Measurements from ENCODE around the gene COL18A1. TPM values are rescaled to one million over a fixed set of nuclear protein-coding genes. Genes with fewer than 3 reads are reported as not detected.
A peak's percentile ranks its signal among the peaks of the same experiment; 100 is the strongest.

COL18A1 gene
- polyA plus RNA-seq, 3 donors, result 0.80 to 4.1 (median 1.1) TPM

- Histone ChIP-seq H3K27me3 (ENCODE audit: control insufficient read depth in 2 of 2, insufficient read depth in 2 of 2, low read length in 2 of 2) (no peaks in the 10 kb centered on the region), H2AFZ (ENCODE audit: insufficient read depth, low read depth, low read length, poor library complexity, severe bottlenecking) (peak overlapping the region; percentile 42), H4K20me1 (ENCODE audit: insufficient read depth, low read length) (no peaks in the 10 kb centered on the region), H3K9me3 (replicated peaks in 1 of 2; ENCODE audit: control insufficient read depth in 1 of 2, insufficient read depth in 1 of 2, low read length in 2 of 2) (no peaks in the 10 kb centered on the region), H3K79me2 (ENCODE audit: insufficient read depth, low read length) (no peaks in the 10 kb centered on the region), H3K4me3 (replicated peaks in 1 of 3; ENCODE audit: low read depth in 2 of 3, low read length in 3 of 3) (no peak overlapping the region), H3K36me3 (replicated peaks in 1 of 2; ENCODE audit: control insufficient read depth in 1 of 2, insufficient read depth in 2 of 2, low read length in 2 of 2) (no peaks in the 10 kb centered on the region), H3K9ac (ENCODE audit: insufficient read depth, low read length, poor library complexity, severe bottlenecking) (peak overlapping the region; percentile 17), H3K27ac (ENCODE audit: low read depth in 1 of 2, low read length in 2 of 2) (no peak overlapping the region), H3K4me1 (ENCODE audit: control insufficient read depth in 1 of 2, insufficient read depth in 2 of 2, low read length in 2 of 2) (peaks cover 0 to 6% of the 10 kb centered on the region in 2 donors), H3K4me2 (replicated peaks; ENCODE audit: extremely low read depth, low read length, poor library complexity, severe bottlenecking) (peak overlapping the region; percentile 31)
- WGBS (ENCODE audit: insufficient coverage), result 39% methylated on average over 19 of the region's 19 CpGs
- Mint-ChIP-seq H3K27ac (peak overlapping the region in 4 of 7 donors; percentile 7 to 77 (median 33)), H3K9me3 (no peaks in the 10 kb centered on the region), H3K4me3 (peak overlapping the region; percentile 72 to 83), H3K27me3 (ENCODE audit: low read depth in 3 of 3) (peaks cover 4 to 11% (median 8%) of the 10 kb centered on the region in 3 donors), H3K36me3 (no peaks in the 10 kb centered on the region), H3K4me1 (peaks cover 8% of the 10 kb centered on the region)
- intact Hi-C loops (cut with micrococcal nuclease), result no loop called here
- peak; percentile 29 to 77 (median 37) for DNase-seq
- no peak for TF ChIP-seq CTCF (IDR thresholded peaks at IDR 0.05)
These were observed 41.0 kb upstream of the COL18A1 start for GRCh38 chr21:45363921-45364467.

GRCh38 chr21:45364468-45365185, 40.3 kb upstream of the COL18A1 start:
- 88% methylated on average over 22 of the region's 29 CpGs for WGBS (ENCODE audit: insufficient coverage)

More at GRCh38 chr21:45364468-45365185, 40.3 kb upstream of the COL18A1 start:
- H3K4me3 Mint-ChIP-seq, result peak overlapping the region in 1 of 2 donors; percentile 72
- no peak overlapping the region for H3K27ac ChIP-seq (ENCODE audit: low read depth in 1 of 2, low read length in 2 of 2)
- H3K4me3 ChIP-seq (replicated peaks in 1 of 3; ENCODE audit: low read depth in 2 of 3, low read length in 3 of 3), result no peak overlapping the region
- peak overlapping the region; percentile 17 for H3K9ac ChIP-seq (ENCODE audit: insufficient read depth, low read length, poor library complexity, severe bottlenecking)
- peak overlapping the region; percentile 42 for H2AFZ ChIP-seq (ENCODE audit: insufficient read depth, low read depth, low read length, poor library complexity, severe bottlenecking)
- H3K4me2 ChIP-seq (replicated peaks; ENCODE audit: extremely low read depth, low read length, poor library complexity, severe bottlenecking), result peak overlapping the region; percentile 31
- H4K20me1 ChIP-seq (ENCODE audit: insufficient read depth, low read length), result no peaks in the 10 kb centered on the region
- no peaks in the 10 kb centered on the region for H3K27me3 ChIP-seq (ENCODE audit: control insufficient read depth in 2 of 2, insufficient read depth in 2 of 2, low read length in 2 of 2)
- no peaks in the 10 kb centered on the region for H3K36me3 Mint-ChIP-seq
- TF ChIP-seq CTCF (IDR thresholded peaks at IDR 0.05), result no peak
- no peaks in the 10 kb centered on the region for H3K36me3 ChIP-seq (replicated peaks in 1 of 2; ENCODE audit: control insufficient read depth in 1 of 2, insufficient read depth in 2 of 2, low read length in 2 of 2)
- H3K79me2 ChIP-seq (ENCODE audit: insufficient read depth, low read length), result no peaks in the 10 kb centered on the region
- H3K9me3 ChIP-seq (replicated peaks in 1 of 2; ENCODE audit: control insufficient read depth in 1 of 2, insufficient read depth in 1 of 2, low read length in 2 of 2), result no peaks in the 10 kb centered on the region
- peaks cover 0 to 2% (median 0%) of the 10 kb centered on the region in 7 donors for H3K9me3 Mint-ChIP-seq
- H3K27me3 Mint-ChIP-seq (ENCODE audit: low read depth in 3 of 3), result peaks cover 6 to 11% (median 8%) of the 10 kb centered on the region in 3 donors
- DNase-seq, result no peak
- peaks cover 0 to 6% of the 10 kb centered on the region in 2 donors for H3K4me1 ChIP-seq (ENCODE audit: control insufficient read depth in 1 of 2, insufficient read depth in 2 of 2, low read length in 2 of 2)
- peaks cover 8% of the 10 kb centered on the region for H3K4me1 Mint-ChIP-seq
- intact Hi-C loops (cut with micrococcal nuclease), result no loop called here
- peak overlapping the region in 2 of 7 donors; percentile 12 to 77 for H3K27ac Mint-ChIP-seq

Measured in CD14-positive monocyte (primary cell).